HG03432 (cell line): Measurements from ENCODE around the gene PLAU.
"Not testable (repeated sequence)": the region's sequence is repeated elsewhere in the genome, so short reads cannot be mapped to it uniquely, and the experiment has no call there.

Source experiments
- ATAC-seq: cut with Tn5 transposase; IDR thresholded peaks from one replicate; pipeline ENCODE4 v1.9.1; 2021; ENCODE audit warnings: mild to moderate bottlenecking, moderate library complexity; ENCODE audit not compliant: unreplicated experiment

The PLAU gene

DNA sequence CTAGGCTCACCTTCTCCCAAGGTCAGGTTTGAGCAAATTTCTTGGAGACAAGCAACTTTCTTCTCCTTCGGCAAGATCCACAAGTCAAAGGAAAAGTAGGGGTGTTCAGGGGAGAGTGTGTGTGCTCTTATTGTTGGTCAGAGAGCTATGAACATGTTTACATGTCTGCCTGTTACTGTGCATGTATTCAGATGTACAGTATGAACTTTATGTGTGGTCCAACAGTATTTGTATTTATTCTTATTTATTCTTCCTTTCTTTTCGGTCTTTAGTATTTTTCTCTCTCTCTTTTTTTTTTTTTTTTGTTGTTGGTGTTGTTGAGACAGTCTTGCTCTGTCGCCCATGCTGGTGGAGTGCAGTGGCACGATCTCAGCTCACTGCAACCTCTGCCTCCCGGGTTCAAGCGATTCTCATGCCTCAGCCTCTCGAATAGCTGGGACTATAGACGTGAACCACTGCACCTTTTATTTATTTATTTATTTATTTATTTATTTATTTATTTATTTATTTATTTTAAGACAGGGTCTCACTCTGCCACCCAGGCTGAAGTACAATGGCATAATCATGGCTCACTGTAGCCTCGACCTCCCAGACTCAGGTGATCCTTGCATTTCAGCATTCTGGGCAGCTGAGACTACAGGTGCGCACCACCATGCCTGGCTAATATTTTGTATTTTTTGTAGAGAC, 38.2 kb downstream of the PLAU start:
- ATAC-seq, result no peak

DNA sequence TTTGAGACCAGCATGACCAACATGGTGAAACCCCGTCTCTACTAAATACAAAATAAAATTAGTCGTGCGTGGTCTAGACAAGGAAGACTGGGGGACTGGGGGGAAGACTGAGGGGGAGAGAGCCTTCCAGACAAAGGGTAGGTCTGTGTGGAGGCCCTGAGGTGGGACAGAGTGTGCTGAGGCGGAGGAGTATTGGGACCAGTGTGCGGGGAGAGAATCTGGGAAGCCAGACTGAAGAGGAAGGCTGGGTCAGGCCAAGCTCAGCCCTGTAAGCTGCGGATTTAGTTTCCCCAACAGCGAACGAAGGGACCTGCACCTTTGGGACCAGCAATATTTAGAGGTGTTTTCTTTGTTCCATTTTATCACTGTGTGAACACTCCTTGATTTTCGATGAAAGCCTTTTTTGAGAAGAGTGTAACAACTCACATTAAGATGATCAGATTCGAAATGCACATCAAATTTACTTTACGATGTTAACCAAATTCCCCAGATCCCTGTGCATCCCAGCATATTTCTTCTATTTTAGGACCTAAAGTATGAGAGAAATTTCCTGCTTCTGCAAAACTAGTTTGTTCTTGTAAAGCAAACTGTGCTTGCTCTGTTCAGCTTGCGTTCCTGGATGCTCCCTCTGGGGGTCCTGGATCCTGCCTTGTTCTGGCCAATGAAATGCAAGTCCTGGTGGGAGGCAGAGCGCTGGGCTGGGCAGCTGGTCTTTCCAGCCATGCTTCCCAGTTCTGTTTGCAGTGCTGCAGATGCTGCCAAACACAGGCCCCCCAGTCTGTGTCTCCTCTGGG, 39.4 kb downstream of the PLAU start:
- ATAC-seq, result no peak

DNA sequence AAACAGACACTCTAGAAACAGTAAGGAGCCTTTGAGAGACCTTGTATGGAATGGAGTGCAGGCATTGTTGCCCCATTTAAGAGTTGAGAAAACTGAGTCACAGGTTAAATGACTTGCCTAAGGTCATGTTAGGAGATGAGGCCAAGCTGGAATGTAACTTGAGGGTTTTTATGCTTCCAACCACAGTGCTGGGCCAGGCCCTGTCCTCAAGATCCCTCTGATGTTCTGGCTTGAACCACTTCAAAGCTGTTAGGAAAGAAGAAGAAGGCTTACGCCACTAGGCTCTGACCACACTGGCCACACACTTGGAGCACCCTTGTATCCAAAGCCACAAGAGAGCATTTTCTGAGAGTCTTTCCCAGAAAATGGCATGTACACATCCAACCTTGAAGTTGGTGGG, 42.7 kb downstream of the PLAU start:
- ATAC-seq, result no peak

DNA sequence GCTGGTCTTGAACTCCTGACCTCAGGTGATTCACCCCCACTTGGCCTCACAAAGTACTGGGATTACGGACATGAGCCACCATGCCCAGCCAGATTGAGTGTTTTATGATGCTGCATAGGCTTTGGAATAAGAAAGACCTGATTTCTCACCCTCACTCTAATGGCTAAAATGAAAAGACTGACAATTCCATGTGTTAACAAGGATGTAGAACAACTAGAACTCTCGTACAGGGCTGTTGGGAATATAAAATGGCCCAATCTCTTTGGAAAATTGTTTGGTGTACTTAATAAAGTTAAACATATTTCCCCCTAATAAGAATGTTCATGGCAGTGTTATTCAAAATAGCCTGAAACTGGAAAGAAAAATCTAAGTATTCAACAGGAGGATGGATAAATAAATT, 43.8 kb downstream of the PLAU start:
- no peak for ATAC-seq

DNA sequence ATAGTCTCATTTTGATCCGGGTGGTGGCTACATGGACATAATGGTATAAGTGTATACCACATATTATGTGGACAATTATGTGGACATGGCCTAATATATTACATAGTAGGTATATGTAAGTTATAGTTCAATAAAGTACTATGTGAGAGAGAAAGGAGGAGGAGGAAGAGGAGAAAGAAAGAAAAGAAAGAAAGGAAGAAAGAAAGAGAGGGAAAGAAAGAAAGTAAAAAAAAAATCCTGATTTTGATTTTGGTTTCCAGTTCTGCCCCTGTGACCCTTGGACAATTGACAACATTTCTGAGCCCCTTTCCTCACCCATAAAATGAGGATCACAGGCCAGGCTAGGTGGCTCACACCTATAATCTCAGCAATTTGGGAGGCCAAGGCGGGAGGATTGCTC, 44.8 kb downstream of the PLAU start:
- no peak for ATAC-seq

DNA sequence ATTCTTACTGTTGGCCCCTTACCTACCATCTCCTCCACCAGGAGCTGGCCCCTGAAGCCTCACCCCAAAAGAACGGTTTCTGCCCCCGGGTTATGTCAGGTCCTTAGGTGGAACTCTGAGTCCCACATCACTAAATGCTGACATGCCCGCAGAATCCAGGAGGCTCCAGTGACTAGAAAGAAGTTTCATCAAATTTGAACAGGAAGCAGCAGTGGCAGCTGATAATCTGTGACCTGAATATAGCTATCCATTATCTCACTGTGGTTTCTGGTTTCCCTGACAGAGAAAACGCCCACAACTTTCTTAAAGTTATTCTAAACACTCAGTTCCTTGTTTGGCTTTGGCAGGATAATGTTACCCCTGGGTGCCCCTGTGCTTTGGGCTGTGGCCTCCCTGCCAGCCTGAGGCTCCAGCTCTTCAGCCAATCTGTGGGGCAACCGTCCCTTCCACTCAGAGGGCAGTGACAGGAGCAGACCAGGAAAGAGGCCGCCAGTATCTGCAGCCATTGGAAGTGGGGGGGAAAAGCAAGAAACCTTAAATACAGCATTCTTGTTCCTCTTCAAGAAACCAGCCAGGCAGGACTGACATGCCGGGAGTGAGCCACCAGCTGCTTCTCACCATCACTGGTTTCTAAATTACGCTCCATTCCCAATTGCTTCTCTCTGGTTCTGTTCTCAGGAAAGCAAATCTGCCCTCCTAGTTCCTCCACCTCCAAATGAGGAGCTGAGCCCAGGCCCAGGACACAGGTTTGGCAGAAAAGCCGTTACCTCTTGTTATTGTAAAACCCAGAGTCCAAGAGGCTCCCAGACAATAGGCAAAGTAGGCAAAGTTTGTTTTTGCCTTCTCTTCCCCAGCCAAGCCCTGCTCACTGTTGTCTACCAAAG, 45.8 kb downstream of the PLAU start:
- peak; percentile 67 for ATAC-seq

DNA sequence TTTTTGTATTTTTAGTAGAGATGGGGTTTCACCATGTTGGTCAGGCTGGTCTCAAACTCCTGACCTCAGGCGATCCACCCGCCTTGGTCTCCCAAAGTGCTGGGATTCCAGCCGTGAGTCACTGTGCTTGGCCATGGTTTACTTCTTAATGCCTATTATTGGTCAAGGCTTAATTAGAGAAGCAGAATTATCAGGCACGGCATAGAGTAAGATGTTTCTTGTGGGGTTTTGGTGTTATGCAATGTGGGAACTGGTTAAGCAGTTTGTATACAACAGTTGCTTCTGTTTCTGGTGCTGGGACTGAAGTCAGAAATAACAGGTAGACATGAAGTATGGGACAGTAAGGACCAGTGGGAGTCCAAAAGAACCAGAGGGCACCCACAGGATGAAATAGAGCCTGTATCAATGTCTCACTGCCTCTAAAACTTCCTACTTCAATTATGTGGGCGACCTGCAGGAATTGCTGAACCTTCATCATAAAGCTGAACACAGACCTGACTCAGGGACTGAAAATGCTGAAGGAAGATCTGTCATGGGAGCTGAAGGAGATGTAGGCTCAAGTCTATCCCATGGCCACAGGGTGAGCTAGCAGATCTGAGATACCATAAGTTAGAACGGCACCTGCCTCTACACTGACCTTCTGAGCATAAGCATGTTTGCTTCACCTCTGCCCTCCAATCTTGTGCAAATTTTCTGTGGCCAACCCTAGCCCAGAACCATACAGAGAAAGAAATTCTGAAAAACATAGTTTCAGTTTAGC, 48.7 kb downstream of the PLAU start:
- no peak for ATAC-seq

DNA sequence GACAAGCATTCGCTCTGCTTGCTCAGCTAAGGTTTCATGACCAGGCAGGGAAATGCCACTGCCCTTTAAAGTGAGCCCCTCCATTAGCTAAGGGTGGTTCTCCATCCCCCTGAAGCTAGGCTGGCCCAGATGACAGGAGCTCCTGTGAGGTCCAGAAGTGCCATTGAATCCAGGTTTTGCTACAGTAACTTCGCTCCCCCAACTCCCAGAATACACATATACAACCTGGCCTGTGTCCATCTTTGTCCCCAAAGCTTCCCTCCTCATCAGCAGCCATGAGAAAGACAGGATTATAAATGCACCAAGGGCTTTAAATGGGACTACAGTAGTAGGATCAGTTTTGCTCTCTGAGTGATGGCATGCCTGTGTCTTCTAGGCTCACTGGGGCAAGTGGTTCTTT, 51.5 kb downstream of the PLAU start:
- ATAC-seq, result no peak

DNA sequence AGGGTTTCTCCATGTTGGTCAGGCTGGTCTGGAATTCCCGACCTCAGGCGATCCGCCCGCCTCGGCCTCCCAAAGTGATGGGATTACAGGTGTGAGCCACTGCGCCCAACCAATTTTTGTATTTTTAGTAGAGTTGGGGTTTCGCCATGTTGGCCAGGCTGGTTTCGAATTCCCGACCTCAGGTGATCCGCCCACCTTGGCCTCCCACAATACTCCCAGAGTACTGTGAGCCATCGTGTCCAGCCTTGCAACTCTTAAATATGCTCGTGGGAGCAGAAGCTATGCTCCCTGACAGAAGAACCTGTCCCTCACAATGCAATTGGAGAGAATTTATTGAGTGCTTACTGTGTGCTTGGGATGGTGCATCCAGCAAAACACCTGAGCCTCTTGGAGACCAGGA, 52.6 kb downstream of the PLAU start:
- not testable (repeated sequence) for ATAC-seq

DNA sequence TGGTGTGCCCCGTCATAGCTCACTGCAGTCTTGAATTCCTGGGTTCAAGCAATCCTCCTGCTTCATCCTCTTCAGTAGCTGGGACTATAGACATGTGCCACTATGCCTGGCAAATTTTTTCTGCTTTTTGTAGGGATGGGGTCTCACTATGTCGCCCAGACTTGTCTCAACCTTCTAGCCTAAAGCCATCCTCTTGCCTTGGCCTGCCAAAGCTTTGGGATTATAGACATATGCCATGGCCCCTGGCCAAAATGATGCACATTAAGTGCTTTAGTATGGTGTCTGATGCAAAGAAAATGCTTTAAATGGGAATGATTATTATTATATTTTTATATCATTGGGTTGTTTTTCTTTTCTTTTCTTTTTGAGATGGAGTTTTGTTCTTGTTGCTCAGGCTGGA, 53.8 kb downstream of the PLAU start:
- ATAC-seq, result no peak

DNA sequence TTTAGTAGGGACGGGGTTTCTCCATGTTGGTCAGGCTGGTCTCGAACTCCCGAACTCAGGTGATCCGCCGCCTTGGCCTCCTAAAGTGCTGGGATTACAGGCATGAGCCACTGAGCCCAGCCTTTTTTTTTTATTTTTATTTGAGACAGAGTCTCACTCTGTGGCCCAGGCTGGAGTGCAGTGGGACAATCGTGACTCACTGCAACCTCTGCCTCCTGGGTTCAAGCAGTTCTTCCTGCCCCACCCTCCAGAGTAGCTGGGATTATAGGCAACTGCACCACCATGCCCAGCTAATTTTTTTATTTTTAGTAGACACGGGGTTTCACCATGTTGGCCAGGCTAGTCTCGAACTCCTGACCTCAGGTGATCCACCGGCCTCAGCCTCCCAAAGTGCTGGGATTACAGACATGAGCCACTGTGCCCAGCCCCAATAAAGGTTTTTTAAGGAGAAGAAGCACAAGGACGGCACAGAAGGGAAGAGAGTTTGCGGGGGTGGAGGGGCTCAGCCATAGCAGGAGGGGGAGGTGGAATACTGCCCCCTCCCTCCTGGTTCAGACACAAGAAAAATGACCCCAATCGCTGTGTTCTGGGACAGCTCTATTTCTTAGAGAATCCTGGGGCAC, 54.4 kb downstream of the PLAU start:
- not testable (repeated sequence) for ATAC-seq

DNA sequence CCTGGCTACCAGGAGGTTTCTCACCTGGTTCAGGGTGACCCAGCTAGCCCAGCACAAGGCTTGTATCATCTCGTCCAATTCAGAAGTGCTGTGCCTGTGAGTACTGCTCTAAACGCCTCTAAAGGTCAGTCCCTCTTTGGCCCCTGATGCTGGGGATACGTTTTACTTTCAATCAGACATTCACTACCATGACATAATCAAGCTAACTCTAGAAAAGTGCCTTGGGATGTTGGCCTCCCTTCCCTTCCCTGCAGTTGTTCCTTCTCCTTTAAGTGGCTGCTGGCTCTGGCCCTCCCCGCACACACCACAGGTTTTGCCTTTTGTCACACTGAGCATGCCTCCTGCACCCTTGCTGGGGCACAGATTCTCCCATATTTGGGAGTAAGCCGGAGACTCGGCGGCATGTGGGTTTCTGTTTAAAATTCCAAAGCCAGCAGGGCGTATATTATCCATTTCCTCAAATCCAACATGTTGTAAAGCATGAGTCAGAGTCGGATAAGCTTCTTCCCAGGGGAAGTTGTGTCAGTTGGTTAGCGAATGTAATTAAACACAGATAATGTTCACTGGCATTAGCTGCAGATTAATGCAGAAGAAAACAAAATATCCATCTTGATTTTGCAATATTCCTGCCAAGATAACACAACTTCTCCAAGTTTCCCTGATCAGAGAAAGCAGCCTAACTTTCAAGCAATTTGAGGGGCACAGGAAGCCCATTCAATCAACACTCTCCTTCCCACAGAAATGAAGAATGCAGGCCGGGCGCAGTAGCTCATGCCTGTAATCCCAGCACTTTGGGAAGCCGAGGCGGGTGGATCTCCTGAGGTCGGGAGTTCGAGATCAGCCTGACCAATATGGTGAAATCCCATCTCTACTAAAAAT, 55.2 kb downstream of the PLAU start:
- ATAC-seq, result no peak

DNA sequence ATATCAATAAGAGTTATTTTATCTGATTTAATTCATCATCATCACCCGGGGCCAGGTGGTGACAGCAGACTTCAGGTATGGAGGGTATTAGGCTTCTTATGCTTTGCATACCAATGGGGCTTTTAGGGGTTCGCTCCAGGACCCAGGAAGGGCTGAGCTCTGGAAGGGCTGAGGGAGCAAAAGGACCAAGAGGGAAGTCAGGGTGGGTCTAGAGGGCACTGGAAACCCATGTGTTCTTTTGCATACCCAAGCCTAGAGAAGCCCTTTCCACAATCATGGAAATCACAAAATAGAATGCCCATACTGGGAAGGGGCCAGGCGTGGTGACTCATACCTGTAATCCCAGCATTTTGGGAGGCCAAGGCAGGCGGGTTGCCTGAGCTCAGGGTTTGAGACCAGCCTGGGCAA, 56.1 kb downstream of the PLAU start:
- no peak for ATAC-seq
